ENCODE data around the gene FBXL16.

FBXL16 gene

GRCh38 chr16:687499-687898, 18.1 kb downstream of the FBXL16 start:
- Histone ChIP-seq H3K9me3 (replicated peaks in 1 of 2; ENCODE audit: control insufficient read depth in 2 of 2, insufficient read depth in 1 of 2, low read depth in 1 of 2, low read length in 2 of 2) (peaks cover 0 to 2% of the 10 kb centered on the region in 2 donors), H3K79me1 (ENCODE audit: low read depth, low read length) (peaks cover 30% of the 10 kb centered on the region), H3K27me3 (ENCODE audit: control insufficient read depth in 3 of 3, insufficient read depth in 3 of 3, low read depth in 1 of 3, low read length in 3 of 3) (peaks cover 0 to 9% (median 2%) of the 10 kb centered on the region in 3 experiments), H3K4ac (ENCODE audit: low read length) (no peak overlapping the region), H3K9ac (ENCODE audit: low read depth, low read length, poor library complexity) (no peak overlapping the region), H4K8ac (ENCODE audit: low read depth, low read length) (no peak overlapping the region), H3K27ac (replicated peaks; ENCODE audit: low read length) (no peak overlapping the region), H3K36me3 (replicated peaks in 1 of 2; ENCODE audit: control insufficient read depth in 2 of 2, insufficient read depth in 2 of 2, low read length in 2 of 2) (peaks cover 29 to 51% of the 10 kb centered on the region in 2 donors), H2AFZ (ENCODE audit: low read length) (no peak overlapping the region), H3K4me1 (ENCODE audit: control insufficient read depth in 2 of 2, insufficient read depth in 1 of 2, low read depth in 1 of 2, low read length in 2 of 2) (peaks cover 4 to 13% of the 10 kb centered on the region in 2 donors), H3K4me3 (ENCODE audit: low read length in 2 of 2) (no peak overlapping the region), H2BK15ac (ENCODE audit: low read length) (no peak overlapping the region), H3K14ac (ENCODE audit: low read length) (no peak overlapping the region), H3K23ac (ENCODE audit: low read depth, low read length, poor library complexity) (peak overlapping the region; percentile 20), H2BK5ac (ENCODE audit: low read length) (peak overlapping the region; percentile 53), H3K18ac (ENCODE audit: low read length) (no peak overlapping the region), H2BK120ac (ENCODE audit: low read depth, low read length) (no peak overlapping the region), H4K91ac (ENCODE audit: low read depth, low read length, poor library complexity) (no peak overlapping the region), H3K4me2 (ENCODE audit: insufficient read depth, low read length, poor library complexity, severe bottlenecking) (no peak overlapping the region), H2BK12ac (ENCODE audit: low read length) (no peak overlapping the region), H2AK5ac (ENCODE audit: low read depth, low read length) (no peak overlapping the region)
- no CpG with 5 or more reads among the region's 19 CpGs for WGBS, 2 donors (ENCODE audit: extremely low coverage in 2 of 2, insufficient read length in 2 of 2, insufficient replicate concordance in 1 of 2)
- DNase-seq (ENCODE audit: low spot score): no peak

GRCh38 chr16:686459-687260, 18.9 kb downstream of the FBXL16 start:
- H3K9me3 ChIP-seq (replicated peaks in 1 of 2; ENCODE audit: control insufficient read depth in 2 of 2, insufficient read depth in 1 of 2, low read depth in 1 of 2, low read length in 2 of 2): peaks cover 0 to 3% of the 10 kb centered on the region in 2 donors
- H3K79me1 ChIP-seq (ENCODE audit: low read depth, low read length): peaks cover 37% of the 10 kb centered on the region
- peak overlapping the region; percentile 20 for H3K23ac ChIP-seq (ENCODE audit: low read depth, low read length, poor library complexity)
- no peak overlapping the region for H2AK5ac ChIP-seq (ENCODE audit: low read depth, low read length)
- no peak overlapping the region for H3K27ac ChIP-seq (replicated peaks; ENCODE audit: low read length)
- H2BK12ac ChIP-seq (ENCODE audit: low read length): no peak overlapping the region
- H2AFZ ChIP-seq (ENCODE audit: low read length): no peak overlapping the region
- H2BK120ac ChIP-seq (ENCODE audit: low read depth, low read length): no peak overlapping the region
- no peak overlapping the region for H4K8ac ChIP-seq (ENCODE audit: low read depth, low read length)
- peak overlapping the region; percentile 8 for H3K14ac ChIP-seq (ENCODE audit: low read length)
- peak overlapping the region; percentile 53 for H2BK5ac ChIP-seq (ENCODE audit: low read length)
- H3K4me2 ChIP-seq (ENCODE audit: insufficient read depth, low read length, poor library complexity, severe bottlenecking): no peak overlapping the region
- peaks cover 0 to 3% (median 0%) of the 10 kb centered on the region in 3 experiments for H3K27me3 ChIP-seq (ENCODE audit: control insufficient read depth in 3 of 3, insufficient read depth in 3 of 3, low read depth in 1 of 3, low read length in 3 of 3)
- no peak overlapping the region for H3K4ac ChIP-seq (ENCODE audit: low read length)
- no peak overlapping the region for H2BK15ac ChIP-seq (ENCODE audit: low read length)
- DNase-seq (ENCODE audit: low spot score): no peak
- peaks cover 7 to 15% of the 10 kb centered on the region in 2 donors for H3K4me1 ChIP-seq (ENCODE audit: control insufficient read depth in 2 of 2, insufficient read depth in 1 of 2, low read depth in 1 of 2, low read length in 2 of 2)
- H4K91ac ChIP-seq (ENCODE audit: low read depth, low read length, poor library complexity): no peak overlapping the region
- no peak overlapping the region for H3K4me3 ChIP-seq (ENCODE audit: low read length in 2 of 2)
- peaks cover 38 to 59% of the 10 kb centered on the region in 2 donors for H3K36me3 ChIP-seq (replicated peaks in 1 of 2; ENCODE audit: control insufficient read depth in 2 of 2, insufficient read depth in 2 of 2, low read length in 2 of 2)
- no peak overlapping the region for H3K18ac ChIP-seq (ENCODE audit: low read length)
- no peak overlapping the region for H3K9ac ChIP-seq (ENCODE audit: low read depth, low read length, poor library complexity)
- WGBS, 2 donors (ENCODE audit: extremely low coverage in 2 of 2, insufficient read length in 2 of 2, insufficient replicate concordance in 1 of 2): no CpG with 5 or more reads among the region's 51 CpGs

GRCh38 chr16:685967-686366, 19.6 kb downstream of the FBXL16 start:
- Histone ChIP-seq H4K91ac (ENCODE audit: low read depth, low read length, poor library complexity) (no peak overlapping the region), H3K9me3 (replicated peaks in 1 of 2; ENCODE audit: control insufficient read depth in 2 of 2, insufficient read depth in 1 of 2, low read depth in 1 of 2, low read length in 2 of 2) (peaks cover 0 to 3% of the 10 kb centered on the region in 2 donors), H3K4me1 (ENCODE audit: control insufficient read depth in 2 of 2, insufficient read depth in 1 of 2, low read depth in 1 of 2, low read length in 2 of 2) (peaks cover 11 to 22% of the 10 kb centered on the region in 2 donors), H3K9ac (ENCODE audit: low read depth, low read length, poor library complexity) (no peak overlapping the region), H3K14ac (ENCODE audit: low read length) (no peak overlapping the region), H2BK15ac (ENCODE audit: low read length) (no peak overlapping the region), H3K27me3 (ENCODE audit: control insufficient read depth in 3 of 3, insufficient read depth in 3 of 3, low read depth in 1 of 3, low read length in 3 of 3) (peaks cover 0 to 2% (median 0%) of the 10 kb centered on the region in 3 experiments), H2AK5ac (ENCODE audit: low read depth, low read length) (peak overlapping the region; percentile 100), H3K4me2 (ENCODE audit: insufficient read depth, low read length, poor library complexity, severe bottlenecking) (no peak overlapping the region), H3K79me1 (ENCODE audit: low read depth, low read length) (peaks cover 41% of the 10 kb centered on the region), H3K4ac (ENCODE audit: low read length) (no peak overlapping the region), H3K36me3 (replicated peaks in 1 of 2; ENCODE audit: control insufficient read depth in 2 of 2, insufficient read depth in 2 of 2, low read length in 2 of 2) (peaks cover 43 to 66% of the 10 kb centered on the region in 2 donors), H2BK5ac (ENCODE audit: low read length) (no peak overlapping the region), H2BK120ac (ENCODE audit: low read depth, low read length) (no peak overlapping the region), H3K4me3 (ENCODE audit: low read length in 2 of 2) (no peak overlapping the region), H3K23ac (ENCODE audit: low read depth, low read length, poor library complexity) (no peak overlapping the region), H2AFZ (ENCODE audit: low read length) (no peak overlapping the region), H2BK12ac (ENCODE audit: low read length) (no peak overlapping the region), H3K18ac (ENCODE audit: low read length) (no peak overlapping the region), H3K27ac (replicated peaks; ENCODE audit: low read length) (no peak overlapping the region), H4K8ac (ENCODE audit: low read depth, low read length) (peak overlapping the region; percentile 65)
- DNase-seq (ENCODE audit: low spot score): no peak
- no CpG with 5 or more reads among the region's 10 CpGs for WGBS, 2 donors (ENCODE audit: extremely low coverage in 2 of 2, insufficient read length in 2 of 2, insufficient replicate concordance in 1 of 2)

- no peak overlapping the region for H2AFZ ChIP-seq (ENCODE audit: low read length)
- H3K4me3 ChIP-seq (ENCODE audit: low read length in 2 of 2): no peak overlapping the region
- no peak for DNase-seq (ENCODE audit: low spot score)
- WGBS, 2 donors (ENCODE audit: extremely low coverage in 2 of 2, insufficient read length in 2 of 2, insufficient replicate concordance in 1 of 2): no CpG with 5 or more reads among the region's 61 CpGs
- no peaks in the 10 kb centered on the region for H3K27me3 ChIP-seq (ENCODE audit: control insufficient read depth in 3 of 3, insufficient read depth in 3 of 3, low read depth in 1 of 3, low read length in 3 of 3)
- H2BK120ac ChIP-seq (ENCODE audit: low read depth, low read length): no peak overlapping the region
- peak overlapping the region; percentile 22 for H2BK12ac ChIP-seq (ENCODE audit: low read length)
- H3K14ac ChIP-seq (ENCODE audit: low read length): no peak overlapping the region
- H3K18ac ChIP-seq (ENCODE audit: low read length): no peak overlapping the region
- H3K4ac ChIP-seq (ENCODE audit: low read length): peak overlapping the region; percentile 93
- H2BK15ac ChIP-seq (ENCODE audit: low read length): peak overlapping the region; percentile 67
- peaks cover 44% of the 10 kb centered on the region for H3K79me1 ChIP-seq (ENCODE audit: low read depth, low read length)
- peak overlapping the region; percentile 100 for H2AK5ac ChIP-seq (ENCODE audit: low read depth, low read length)
- no peak overlapping the region for H3K27ac ChIP-seq (replicated peaks; ENCODE audit: low read length)
- H3K9ac ChIP-seq (ENCODE audit: low read depth, low read length, poor library complexity): peak overlapping the region; percentile 86
- H3K4me1 ChIP-seq (ENCODE audit: control insufficient read depth in 2 of 2, insufficient read depth in 1 of 2, low read depth in 1 of 2, low read length in 2 of 2): peaks cover 11 to 24% of the 10 kb centered on the region in 2 donors
- H3K4me2 ChIP-seq (ENCODE audit: insufficient read depth, low read length, poor library complexity, severe bottlenecking): no peak overlapping the region
- peaks cover 43 to 66% of the 10 kb centered on the region in 2 donors for H3K36me3 ChIP-seq (replicated peaks in 1 of 2; ENCODE audit: control insufficient read depth in 2 of 2, insufficient read depth in 2 of 2, low read length in 2 of 2)
- H4K91ac ChIP-seq (ENCODE audit: low read depth, low read length, poor library complexity): no peak overlapping the region
- H4K8ac ChIP-seq (ENCODE audit: low read depth, low read length): peak overlapping the region; percentile 92
- peak overlapping the region; percentile 60 for H3K23ac ChIP-seq (ENCODE audit: low read depth, low read length, poor library complexity)
- H2BK5ac ChIP-seq (ENCODE audit: low read length): no peak overlapping the region
- H3K9me3 ChIP-seq (replicated peaks in 1 of 2; ENCODE audit: control insufficient read depth in 2 of 2, insufficient read depth in 1 of 2, low read depth in 1 of 2, low read length in 2 of 2): peaks cover 0 to 2% of the 10 kb centered on the region in 2 donors
Observed at GRCh38 chr16:684961-685696, 20.5 kb downstream of the FBXL16 start.
